Hepatocyte (in vitro differentiated cells): ENCODE results near the gene SOS2.

ENCODE experiments used
- CTCF ChIP-seq: fragments of 200-600 bp; sonication (generic); IDR thresholded peaks from 2 replicates; pipeline ENCODE4 v1.5.1; 2016; ENCODE audit warnings: antibody characterized with exemption, mild to moderate bottlenecking; ENCODE audit not compliant: poor library complexity
- EZH2phosphoT487 ChIP-seq: fragments of 200-600 bp; sonication (generic); IDR thresholded peaks from one replicate; pipeline ENCODE4 v1.6.1; 2018; ENCODE audit warnings: antibody characterized with exemption, mild to moderate bottlenecking, low read depth, moderate library complexity; ENCODE audit not compliant: unreplicated experiment, severe bottlenecking

GRCh38 chr14:50173891-50174290, 57.5 kb downstream of the SOS2 start:
- TF ChIP-seq CTCF (no peak), EZH2phosphoT487 (no peak)
